Measurements from ENCODE around the gene FBXL5.

Gene FBXL5

GRCh38 chr4:15585331-15585730 lies 69.8 kb downstream of the FBXL5 start:
- H3K4me3 ChIP-seq (ENCODE audit: low read length): no peak overlapping the region
- no peak for TF ChIP-seq ZNF274 (IDR thresholded peaks at IDR 0.05; ENCODE audit: low read depth, low read length)

DNA sequence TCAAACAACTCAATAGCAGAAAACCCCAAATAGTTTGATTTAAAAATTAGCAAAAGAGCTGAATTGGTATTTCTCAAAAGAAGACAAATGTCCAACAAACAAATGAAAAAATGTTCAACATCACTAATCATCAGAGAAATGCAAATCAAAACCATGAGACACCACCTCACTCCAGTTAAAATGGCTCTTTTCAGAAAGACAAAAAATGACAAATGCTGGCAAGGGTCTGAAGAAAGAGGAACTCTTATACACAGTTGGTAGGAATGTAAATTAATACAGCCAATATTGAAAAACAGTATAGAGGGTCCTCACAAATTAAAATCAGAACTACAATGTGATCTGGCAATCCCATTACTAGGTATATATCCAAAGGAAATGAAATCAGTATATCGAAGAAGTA lies 70.4 kb downstream of the FBXL5 start:
- TF ChIP-seq ZNF274 (IDR thresholded peaks at IDR 0.05; ENCODE audit: low read depth, low read length): no peak
- no peak overlapping the region for H3K4me3 ChIP-seq (ENCODE audit: low read length)

GRCh38 chr4:15577508-15577907 lies 77.6 kb downstream of the FBXL5 start:
- no peak for TF ChIP-seq ZNF274 (IDR thresholded peaks at IDR 0.05; ENCODE audit: low read depth, low read length)

DNA sequence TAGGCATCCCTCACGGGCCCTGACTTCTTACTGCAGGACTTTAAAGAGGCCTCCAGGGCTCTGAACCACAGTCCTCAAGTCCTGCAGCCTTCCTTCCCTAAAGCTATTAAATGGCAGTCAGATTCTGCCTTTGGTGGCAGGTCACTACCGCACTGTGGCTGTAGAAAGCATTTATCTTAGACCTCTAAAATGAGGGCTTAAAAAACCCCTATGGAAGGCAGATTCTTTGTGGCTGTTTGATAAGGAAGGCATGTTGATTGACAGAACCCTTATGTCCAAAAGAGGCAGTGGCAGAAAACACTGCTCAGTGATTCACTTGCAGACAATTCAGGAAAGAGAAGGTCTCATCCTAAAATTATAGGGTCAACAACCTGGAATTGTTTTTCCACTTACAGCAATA lies 79.2 kb downstream of the FBXL5 start:
- no peak overlapping the region for H3K4me3 ChIP-seq (ENCODE audit: low read length)

More at GRCh38 chr4:15577508-15577907, 77.6 kb downstream of the FBXL5 start:
- H3K4me3 ChIP-seq (ENCODE audit: low read length): no peak overlapping the region

DNA sequence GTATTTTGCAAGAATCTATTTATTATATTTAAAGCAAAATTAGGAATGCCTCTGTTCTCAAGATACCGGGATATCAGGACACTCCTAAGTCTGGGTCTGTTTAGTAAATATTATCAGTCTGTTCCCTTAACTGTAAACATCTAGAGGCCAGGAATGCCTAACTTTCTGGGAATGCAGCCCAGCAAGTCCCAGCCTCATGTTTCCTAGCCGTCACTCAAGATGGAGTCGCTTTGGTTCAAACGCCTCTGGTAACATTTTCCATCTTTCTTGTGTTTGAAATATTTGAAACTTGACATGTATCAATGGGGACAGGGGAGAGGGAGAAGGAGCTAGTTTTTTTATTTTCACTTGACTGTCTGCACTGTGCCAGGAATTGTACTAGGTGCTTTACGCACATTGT lies 85.4 kb downstream of the FBXL5 start:
- no peak for TF ChIP-seq ZNF274 (IDR thresholded peaks at IDR 0.05; ENCODE audit: low read depth, low read length)
- H3K4me3 ChIP-seq (ENCODE audit: low read length): no peak overlapping the region

More for the DNA sequence above, 79.2 kb downstream of the FBXL5 start:
- no peak for TF ChIP-seq ZNF274 (IDR thresholded peaks at IDR 0.05; ENCODE audit: low read depth, low read length)

DNA sequence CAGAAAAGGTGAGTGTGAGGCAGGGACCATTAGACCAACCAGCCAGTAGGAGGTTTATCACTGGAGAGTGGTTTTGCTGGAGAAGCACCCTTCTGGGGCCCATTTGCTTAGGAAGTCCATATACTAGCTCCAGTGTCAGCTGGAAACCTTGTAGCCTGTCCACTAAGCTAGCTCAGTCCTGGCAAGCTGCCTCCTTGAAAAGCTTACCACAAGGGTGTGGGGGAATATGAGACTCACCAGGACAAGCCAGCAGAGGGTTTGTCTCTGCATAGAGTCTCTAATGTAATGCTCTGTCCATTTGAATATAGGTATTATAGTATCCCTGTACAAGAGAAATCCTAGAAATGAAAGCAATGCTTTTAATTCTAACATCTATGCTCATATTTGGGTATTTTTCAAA lies 86.3 kb downstream of the FBXL5 start:
- TF ChIP-seq ZNF274 (IDR thresholded peaks at IDR 0.05; ENCODE audit: low read depth, low read length): no peak
- no peak overlapping the region for H3K4me3 ChIP-seq (ENCODE audit: low read length)

GRCh38 chr4:15563871-15564270 lies 91.3 kb downstream of the FBXL5 start:
- TF ChIP-seq ZNF274 (IDR thresholded peaks at IDR 0.05; ENCODE audit: low read depth, low read length): no peak
- H3K4me3 ChIP-seq (ENCODE audit: low read length): no peak overlapping the region

- H3K4me3 ChIP-seq (ENCODE audit: low read length): no peak overlapping the region
- TF ChIP-seq ZNF274 (IDR thresholded peaks at IDR 0.05; ENCODE audit: low read depth, low read length): no peak
Measured at GRCh38 chr4:15562623-15563022, 92.5 kb downstream of the FBXL5 start.

GRCh38 chr4:15562114-15562513 lies 93.0 kb downstream of the FBXL5 start:
- no peak for TF ChIP-seq ZNF274 (IDR thresholded peaks at IDR 0.05; ENCODE audit: low read depth, low read length)

DNA sequence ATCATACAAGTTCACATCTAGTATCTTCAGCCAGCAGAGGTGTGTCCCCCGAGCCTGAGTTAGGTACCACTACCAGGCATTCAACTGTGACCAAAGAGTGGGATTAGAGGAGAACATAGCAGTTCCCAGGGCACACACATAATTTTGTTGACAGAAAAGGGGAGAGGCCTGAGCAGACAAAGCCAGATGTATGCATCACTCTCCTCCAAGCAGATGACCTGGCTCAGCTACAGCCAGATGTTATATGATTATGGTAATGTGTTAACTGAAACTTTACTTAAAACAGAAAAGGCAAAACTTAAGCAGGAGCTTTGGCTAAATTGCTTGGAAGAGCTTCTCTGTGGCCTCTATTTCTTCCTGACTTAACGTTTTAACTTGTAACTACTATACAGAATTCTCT lies 96.6 kb downstream of the FBXL5 start:
- TF ChIP-seq ZNF274 (IDR thresholded peaks at IDR 0.05; ENCODE audit: low read depth, low read length): no peak
- H3K4me3 ChIP-seq (ENCODE audit: low read length): no peak overlapping the region

More at GRCh38 chr4:15562114-15562513, 93.0 kb downstream of the FBXL5 start:
- no peak overlapping the region for H3K4me3 ChIP-seq (ENCODE audit: low read length)

GRCh38 chr4:15557786-15558550 lies 97.2 kb downstream of the FBXL5 start:
- H3K4me3 ChIP-seq (ENCODE audit: low read length): no peak overlapping the region
- no peak for TF ChIP-seq ZNF274 (IDR thresholded peaks at IDR 0.05; ENCODE audit: low read depth, low read length)

GRCh38 chr4:15556511-15557092 lies 98.6 kb downstream of the FBXL5 start:
- TF ChIP-seq ZNF274 (IDR thresholded peaks at IDR 0.05; ENCODE audit: low read depth, low read length): no peak
- no peak overlapping the region for H3K4me3 ChIP-seq (ENCODE audit: low read length)

All from GM08714 (cell line).